ENCODE data around the gene LIPE.

DNA sequence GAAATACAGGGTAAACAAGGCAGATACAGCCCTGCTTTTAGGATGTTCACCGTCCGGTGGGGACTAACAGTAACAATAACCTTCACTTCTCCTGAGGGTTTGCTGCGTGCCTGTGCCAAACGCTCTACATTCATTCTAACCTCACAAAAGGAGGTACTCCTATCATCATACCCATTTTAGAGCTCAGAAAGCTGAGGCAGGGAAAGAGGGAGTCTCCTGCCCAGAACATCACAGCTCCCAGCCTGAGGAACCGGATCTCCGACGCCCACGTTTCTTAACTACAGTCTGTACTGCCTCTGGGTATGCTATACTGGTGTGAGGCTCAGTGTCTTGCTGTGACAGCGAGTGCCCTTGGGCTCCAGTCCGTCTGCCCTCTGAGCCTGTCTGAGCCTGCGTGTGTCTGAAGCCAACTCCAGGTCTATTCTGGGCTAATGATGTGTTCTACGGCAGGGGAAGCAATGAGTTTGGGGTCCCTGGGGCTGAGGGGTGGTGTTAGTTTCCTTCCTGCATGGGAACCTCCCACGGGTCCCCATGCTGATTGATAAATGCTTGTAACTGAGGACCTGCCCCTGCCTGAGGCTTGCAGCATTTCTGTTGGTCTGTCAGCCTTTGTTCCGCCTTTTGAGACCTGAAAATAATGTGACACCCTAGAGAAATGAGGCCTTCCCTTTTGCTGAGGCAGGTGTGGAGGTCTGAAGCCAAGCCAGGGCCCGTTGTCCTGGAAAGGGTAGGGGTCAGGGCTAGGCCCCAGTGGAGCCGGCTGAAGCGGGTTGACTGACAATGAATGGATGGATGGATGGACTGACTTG is 4.9 kb downstream of the LIPE start:
- TF ChIP-seq, protein P1, sequence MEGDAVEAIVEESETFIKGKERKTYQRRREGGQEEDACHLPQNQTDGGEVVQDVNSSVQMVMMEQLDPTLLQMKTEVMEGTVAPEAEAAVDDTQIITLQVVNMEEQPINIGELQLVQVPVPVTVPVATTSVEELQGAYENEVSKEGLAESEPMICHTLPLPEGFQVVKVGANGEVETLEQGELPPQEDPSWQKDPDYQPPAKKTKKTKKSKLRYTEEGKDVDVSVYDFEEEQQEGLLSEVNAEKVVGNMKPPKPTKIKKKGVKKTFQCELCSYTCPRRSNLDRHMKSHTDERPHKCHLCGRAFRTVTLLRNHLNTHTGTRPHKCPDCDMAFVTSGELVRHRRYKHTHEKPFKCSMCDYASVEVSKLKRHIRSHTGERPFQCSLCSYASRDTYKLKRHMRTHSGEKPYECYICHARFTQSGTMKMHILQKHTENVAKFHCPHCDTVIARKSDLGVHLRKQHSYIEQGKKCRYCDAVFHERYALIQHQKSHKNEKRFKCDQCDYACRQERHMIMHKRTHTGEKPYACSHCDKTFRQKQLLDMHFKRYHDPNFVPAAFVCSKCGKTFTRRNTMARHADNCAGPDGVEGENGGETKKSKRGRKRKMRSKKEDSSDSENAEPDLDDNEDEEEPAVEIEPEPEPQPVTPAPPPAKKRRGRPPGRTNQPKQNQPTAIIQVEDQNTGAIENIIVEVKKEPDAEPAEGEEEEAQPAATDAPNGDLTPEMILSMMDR (conservative IDR thresholded peaks at IDR 0.05; ENCODE audit: low read length): no peak
- no peak for TF ChIP-seq EZH2phosphoT487 (IDR thresholded peaks at IDR 0.05; ENCODE audit: borderline replicate concordance)
